Vagina (tissue), 2 donors: ENCODE measurements around the gene APOL4.

ENCODE experiments used
- POLR2A ChIP-seq, 2 donors: fragments of 450-650 bp; IDR thresholded peaks; one replicate each; pipeline ENCODE4 v1.6.1; 2017; ENCODE audit warnings: antibody characterized with exemption in 2 of 2, mild to moderate bottlenecking in 2 of 2, moderate library complexity in 2 of 2
- POLR2AphosphoS5 ChIP-seq, 2 donors: sonication (generic); formaldehyde crosslinking; IDR thresholded peaks; one replicate each; pipeline ENCODE4 v1.9.0; 2017; ENCODE audit warnings: antibody characterized with exemption in 2 of 2, mild to moderate bottlenecking in 2 of 2, low read depth in 1 of 2; ENCODE audit not compliant: insufficient read depth in 1 of 2
- TF ChIP-seq, protein P1 (sequence below), 3 experiments: fragments of 450-650 bp in 2 of 3; fragments of 200-600 bp in 1 of 3; sonication (generic) in 1 of 3; IDR thresholded peaks; one replicate each; pipeline ENCODE4 v1.5.1; 2017 to 2019; ENCODE audit warnings: antibody characterized with exemption in 3 of 3, mild to moderate bottlenecking in 2 of 3, moderate library complexity in 2 of 3

DNA sequence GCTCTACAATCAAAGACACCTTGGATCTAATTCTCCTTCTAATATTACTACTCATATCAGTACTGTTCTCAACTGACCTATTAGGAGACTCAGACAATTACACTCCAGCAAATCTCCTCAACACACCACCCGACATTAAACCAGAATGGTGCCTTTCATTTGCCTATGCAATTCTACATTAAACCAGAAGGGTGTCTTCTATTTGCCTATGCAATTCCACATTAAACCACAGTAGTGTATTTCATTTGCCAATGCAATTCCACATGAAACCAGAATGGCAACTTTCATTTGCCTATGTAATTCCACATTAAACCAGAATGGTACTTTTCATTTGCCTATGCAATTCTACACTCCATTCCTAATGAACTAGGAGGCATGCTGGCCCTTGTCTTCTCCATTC lies 25.7 kb downstream of the APOL4 start:
- TF ChIP-seq, protein P1, sequence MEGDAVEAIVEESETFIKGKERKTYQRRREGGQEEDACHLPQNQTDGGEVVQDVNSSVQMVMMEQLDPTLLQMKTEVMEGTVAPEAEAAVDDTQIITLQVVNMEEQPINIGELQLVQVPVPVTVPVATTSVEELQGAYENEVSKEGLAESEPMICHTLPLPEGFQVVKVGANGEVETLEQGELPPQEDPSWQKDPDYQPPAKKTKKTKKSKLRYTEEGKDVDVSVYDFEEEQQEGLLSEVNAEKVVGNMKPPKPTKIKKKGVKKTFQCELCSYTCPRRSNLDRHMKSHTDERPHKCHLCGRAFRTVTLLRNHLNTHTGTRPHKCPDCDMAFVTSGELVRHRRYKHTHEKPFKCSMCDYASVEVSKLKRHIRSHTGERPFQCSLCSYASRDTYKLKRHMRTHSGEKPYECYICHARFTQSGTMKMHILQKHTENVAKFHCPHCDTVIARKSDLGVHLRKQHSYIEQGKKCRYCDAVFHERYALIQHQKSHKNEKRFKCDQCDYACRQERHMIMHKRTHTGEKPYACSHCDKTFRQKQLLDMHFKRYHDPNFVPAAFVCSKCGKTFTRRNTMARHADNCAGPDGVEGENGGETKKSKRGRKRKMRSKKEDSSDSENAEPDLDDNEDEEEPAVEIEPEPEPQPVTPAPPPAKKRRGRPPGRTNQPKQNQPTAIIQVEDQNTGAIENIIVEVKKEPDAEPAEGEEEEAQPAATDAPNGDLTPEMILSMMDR (IDR thresholded peaks at IDR 0.05): no peak
- TF ChIP-seq POLR2AphosphoS5 (IDR thresholded peaks at IDR 0.05; ENCODE audit: insufficient read depth in 1 of 2, low read depth in 1 of 2) (no peak), POLR2A (IDR thresholded peaks at IDR 0.05) (no peak)
